GM19238 (cell line): Measurements from ENCODE around the gene AK8.

Experiments used
- DNase-seq: peaks from one replicate; pipeline ENCODE4 v3.0.0; 2011; ENCODE audit warnings: low spot score; ENCODE audit not compliant: insufficient read length

Gene AK8

DNA sequence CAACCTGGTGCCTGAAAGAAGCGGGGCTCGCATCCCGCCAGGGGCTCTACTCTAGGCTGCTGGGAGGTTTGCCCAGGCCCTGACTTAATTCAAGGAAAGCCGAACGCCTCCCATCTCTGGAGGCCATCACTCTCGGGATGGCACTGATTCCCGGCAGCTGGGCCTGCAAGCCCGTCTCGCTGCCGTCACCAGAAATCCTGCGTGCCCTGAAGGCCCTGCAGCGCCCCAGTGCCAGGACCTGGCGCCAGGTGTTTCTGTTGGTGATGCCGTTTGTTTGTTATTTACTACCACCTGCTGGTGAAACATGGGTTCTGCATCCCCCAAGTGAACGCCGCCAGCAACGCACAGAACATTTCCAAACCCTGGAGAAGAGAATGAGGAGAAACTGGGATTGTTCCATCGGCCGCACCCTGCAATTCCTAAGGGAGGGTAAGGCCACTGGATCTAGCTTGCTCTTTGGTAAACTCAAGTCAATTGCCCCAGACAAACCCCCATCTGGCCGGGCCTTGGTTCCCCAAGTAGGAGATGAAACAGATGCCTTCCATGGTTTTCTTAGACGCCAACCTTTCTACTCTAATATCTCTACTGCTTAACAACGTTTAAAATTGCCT lies 77.9 kb downstream of the AK8 start:
- DNase-seq: peak; percentile 58

DNA sequence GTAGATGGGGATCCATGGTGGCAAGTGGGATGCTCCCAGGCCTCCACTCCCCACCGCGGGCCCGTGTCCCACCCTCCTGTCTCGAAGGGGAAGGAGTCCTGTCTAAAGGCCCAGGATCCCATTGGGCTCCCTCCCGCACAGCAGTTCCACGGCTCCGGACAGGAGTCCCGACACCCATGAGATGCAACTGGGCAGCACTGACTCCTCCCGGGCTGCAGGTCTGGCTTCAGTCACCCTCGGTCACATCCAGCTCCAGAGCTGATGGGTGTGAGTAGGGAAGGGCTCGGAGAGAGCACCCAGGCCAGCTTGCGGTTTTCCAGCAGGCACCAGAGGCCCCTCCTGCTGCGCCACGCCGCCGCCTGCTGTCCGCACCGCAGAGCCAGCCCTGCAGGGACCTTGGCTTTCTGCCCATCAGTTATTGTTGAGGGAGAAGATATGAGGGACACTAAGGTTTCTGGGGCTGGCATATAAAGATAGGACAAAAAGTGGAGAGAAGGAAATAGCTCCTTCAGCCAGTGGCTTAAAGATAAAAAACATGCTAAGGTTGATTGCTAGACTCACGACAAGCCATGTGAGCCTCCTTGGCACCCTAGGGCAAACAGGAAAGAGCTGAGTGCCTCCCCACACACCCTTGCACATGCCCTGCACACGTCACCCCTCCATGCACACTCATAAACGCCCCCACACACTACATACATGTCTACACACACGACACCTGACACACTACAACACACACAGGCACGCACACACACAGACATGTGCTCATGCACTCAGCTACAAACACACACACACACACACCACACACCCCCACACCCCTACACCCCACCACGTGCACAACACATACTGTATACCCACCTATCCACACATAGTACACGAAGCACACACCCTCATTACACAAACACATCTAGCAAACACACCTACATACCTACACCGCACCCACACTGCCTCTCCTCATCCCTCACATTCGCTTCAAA lies 79.0 kb downstream of the AK8 start:
- DNase-seq: no peak

- no peak for DNase-seq
These were observed 80.0 kb downstream of the AK8 start for GRCh38 chr9:132797861-132798659.

DNA sequence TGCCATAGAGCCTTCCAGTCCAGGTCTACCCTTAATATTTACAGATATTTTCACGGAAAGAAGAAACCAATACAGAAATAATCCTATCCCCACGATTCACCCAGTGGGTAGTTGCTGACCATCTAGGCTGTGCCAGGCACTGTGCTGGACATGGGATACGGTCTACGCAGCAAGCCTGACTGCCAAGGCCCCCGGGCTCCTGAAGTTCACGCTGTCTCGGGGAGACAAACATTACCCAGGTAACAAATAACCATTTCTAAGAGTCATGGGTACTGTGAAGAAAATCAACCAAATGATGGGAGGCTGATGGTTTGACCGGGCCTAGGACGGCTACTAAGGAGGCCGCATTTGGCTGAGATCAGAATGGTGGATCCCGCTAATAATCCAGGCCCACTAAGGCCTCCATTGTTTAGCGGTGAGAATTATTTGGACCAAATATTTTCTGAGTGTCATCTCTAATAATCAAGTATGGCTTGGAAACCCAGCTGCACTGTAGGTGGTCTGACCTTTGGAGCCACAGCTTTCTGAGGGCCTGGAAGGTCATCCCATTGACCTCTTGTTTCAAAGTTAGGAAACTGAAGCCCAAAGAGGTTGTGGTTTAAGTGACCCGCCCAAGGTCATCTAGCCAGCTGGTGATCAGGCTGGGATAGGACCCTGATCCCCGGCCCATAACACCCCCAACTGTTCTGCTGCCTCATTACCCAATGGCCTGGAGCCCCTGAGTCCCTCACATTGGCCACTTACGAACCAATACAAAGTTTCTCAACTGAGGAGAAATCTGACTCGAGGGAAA lies 82.4 kb downstream of the AK8 start:
- DNase-seq: no peak

DNA sequence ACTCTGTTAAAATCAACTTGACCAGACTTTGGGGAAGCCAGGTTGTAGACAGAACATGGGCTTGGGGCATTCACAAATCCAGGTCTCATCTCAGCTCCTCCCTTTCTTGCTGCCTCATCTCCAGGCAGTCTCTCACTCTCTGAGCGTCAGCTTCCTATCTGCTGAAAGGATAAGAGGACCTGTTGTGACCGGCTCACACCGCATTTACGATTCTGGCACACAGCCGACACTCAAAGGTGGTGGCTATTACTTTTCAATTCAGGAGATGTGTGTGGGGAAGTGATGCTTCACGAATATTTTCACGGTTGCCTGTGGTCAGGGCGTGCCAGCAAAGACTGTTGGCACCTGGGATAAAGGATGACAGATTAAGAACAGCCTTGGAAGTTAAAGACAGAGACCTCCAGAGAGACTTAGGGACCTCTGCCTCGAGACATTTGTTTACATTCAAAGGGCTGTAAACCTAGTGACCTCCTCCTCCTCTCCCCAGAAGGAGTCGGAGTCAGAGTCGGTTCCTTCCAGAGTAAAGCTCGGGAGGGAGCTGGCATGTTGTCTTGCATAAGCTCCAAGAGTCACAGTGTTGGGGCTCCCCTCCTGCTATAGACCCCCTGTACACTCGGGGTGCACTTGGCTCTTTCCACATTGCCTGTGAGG lies 83.2 kb downstream of the AK8 start:
- no peak for DNase-seq

GRCh38 chr9:132793606-132794580 lies 84.2 kb downstream of the AK8 start:
- DNase-seq: no peak

GRCh38 chr9:132792547-132792946 lies 85.5 kb downstream of the AK8 start:
- DNase-seq: no peak

DNA sequence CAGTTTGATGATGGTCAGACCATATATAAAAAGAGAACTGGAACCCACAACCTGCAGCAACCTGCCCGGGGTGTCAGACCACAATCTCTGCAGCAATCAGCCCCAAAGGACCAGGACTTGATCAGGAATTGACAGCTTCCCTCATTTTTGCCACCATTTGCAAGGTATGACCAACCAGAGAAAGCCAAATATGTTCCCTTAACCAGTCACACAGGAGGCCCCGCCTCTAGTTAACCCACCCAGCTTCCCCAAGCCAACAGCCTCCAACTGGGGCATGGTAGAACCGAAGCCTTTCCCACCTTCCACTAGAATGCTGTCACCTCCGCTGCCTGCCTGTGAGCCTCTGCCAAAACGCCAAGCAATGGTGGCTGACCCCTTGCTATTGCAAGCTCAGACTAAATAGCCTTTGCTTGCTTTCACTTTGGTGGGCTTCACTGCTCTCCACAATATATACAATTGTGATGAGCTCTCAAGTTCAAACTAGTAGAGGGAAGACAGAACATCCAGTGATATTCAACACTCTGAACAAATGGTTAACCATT lies 86.3 kb downstream of the AK8 start:
- no peak for DNase-seq

GRCh38 chr9:132789719-132790118 lies 88.4 kb downstream of the AK8 start:
- no peak for DNase-seq

DNA sequence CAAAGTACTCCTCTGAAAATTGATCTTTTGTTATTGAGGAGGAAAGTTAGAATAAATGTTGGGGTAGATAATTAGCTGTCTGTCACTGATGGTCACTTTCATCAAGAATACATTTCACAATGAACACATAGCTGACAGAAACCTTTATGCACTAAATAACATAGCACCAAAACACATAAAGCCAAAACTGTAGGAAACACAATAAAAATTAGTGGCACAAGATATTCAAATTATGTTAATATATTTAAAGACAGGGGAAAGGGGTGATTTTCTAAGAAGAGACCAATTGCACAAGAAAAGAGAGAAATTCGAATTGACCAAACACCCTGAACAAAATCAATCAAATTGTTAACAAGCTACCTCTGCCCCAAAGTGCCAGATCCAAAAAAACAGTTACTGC lies 89.7 kb downstream of the AK8 start:
- no peak for DNase-seq

GRCh38 chr9:132787748-132788159 lies 90.3 kb downstream of the AK8 start:
- DNase-seq: no peak

DNA sequence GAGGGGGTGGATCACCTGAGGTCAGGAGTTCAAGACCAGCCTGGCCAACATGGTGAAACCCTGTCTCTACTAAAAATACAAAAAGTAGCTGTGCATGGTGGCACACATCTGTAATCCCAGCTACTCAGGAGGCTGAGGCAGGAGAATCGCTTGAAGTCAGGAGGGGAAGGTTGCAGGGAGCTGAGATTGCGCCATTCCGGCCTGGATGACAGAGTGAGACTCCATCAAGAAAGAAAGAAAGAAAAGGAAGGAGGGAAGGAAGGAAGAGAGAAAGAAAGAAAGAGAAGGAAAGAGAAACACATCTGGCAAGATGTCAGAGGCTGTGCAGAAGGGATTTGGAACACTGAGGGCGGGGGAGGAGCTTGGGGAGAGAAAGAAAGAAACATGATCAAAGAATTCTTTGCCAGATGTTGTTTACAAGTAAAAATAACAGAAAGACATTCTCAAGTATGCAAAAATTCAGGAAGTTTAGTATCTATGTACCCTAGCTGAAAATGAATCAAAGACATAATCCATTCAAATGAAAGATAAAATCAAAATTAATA lies 93.7 kb downstream of the AK8 start:
- DNase-seq: no peak

GRCh38 chr9:132783006-132783405 lies 95.1 kb downstream of the AK8 start:
- no peak for DNase-seq

DNA sequence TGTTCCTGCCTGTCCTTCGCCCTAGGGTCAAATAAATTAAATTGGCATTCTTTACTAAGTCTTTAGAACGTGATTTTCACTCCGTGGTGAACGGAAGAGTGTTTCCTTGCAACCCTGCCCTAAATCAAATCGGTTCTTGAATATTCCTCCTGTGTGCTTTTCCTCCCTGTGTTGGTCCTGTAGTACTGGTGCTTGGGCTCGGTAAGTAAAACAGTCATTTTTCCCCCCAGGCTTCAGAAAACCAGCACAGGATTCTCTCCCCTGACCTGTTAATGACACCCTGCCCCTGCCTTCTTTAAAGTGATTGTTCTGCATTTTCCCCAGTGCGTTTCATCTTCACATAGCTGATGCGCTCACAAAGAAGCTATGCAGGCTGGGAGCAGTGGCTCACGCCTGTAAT lies 96.0 kb downstream of the AK8 start:
- DNase-seq: no peak

DNA sequence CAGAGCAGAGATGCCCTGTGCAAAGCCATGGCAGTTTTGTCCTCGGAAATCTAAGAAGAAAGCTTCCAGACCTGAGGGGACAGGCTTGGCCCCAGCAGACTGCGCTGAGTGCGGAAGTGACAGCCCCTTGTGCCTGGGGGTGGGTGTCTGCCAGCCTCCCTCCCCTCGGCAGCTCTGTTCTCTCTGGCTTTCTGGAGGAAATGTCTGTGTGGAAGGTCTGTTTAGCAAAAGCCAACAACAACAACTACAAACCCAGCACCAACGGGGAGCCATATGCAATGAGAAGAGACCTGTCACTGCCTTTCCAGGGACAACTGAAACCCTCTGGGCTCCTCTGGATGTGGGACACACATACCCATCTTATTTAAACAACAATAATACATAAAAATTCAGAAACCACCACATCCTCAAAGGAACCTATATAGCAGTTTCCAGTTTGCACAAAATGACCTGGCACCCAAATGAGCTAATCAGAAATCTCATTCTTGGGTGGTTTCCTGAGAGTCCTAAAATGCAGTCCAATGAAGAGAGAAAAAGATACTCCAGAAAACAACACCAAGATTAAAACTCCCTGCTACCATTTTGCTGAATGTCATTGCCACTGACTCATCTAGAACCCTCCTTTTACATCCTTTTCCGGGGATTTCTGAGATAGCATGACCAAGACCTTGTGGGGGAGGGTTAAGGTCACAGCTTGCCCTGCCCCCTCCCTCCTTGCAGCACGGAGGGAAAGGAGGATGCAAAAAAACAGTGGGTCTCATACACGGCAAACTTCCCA lies 97.7 kb downstream of the AK8 start:
- DNase-seq: no peak

DNA sequence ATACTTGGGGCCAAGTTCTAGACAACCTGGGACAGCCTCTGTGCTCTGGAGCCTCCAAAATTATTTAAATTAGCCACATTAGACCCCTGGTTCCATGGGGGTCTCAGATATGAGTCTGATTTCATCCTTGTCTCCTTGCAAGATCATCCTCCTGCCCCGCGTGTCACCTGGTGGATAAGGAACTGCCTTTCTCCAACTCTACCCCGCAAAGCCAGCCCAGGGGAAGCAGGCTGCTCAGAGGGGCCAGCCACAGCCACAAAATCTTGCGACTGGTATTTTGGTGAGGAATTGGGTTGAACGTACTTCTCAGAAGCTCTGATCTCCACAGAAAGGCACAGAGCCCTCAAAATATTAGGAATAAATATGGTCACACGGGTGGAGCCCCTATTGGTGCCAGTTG lies 101.2 kb downstream of the AK8 start:
- DNase-seq: no peak

DNA sequence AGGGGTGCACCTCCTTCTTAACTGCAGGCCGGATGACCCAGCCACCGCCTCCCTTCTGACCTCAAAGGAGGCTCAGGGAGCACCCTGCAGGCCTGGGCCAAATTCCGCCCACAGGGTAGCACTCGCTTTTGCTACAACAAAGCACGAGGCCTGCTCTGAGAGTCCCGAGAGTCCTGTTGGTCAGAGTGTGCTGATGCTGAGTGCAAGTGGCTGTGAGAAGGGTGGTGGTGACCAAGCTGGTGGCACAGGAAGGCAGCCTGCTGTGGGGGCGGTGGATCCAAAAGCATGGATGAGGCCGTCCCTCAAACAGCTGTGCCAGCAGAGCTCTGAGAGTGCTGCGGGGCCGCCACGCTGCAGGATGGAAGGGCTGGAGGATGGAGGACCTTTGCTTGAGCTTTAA lies 101.8 kb downstream of the AK8 start:
- no peak for DNase-seq

- DNase-seq: no peak
These were observed 102.4 kb downstream of the AK8 start for GRCh38 chr9:132775720-132776119.
